ENCODE data around the gene PAK5. TPM values are rescaled to one million over a fixed set of nuclear protein-coding genes. Genes with fewer than 3 reads are reported as not detected.

PAK5 gene
- total RNA-seq, 2 donors from 2014 or later: 0.22 to 0.42 TPM

DNA sequence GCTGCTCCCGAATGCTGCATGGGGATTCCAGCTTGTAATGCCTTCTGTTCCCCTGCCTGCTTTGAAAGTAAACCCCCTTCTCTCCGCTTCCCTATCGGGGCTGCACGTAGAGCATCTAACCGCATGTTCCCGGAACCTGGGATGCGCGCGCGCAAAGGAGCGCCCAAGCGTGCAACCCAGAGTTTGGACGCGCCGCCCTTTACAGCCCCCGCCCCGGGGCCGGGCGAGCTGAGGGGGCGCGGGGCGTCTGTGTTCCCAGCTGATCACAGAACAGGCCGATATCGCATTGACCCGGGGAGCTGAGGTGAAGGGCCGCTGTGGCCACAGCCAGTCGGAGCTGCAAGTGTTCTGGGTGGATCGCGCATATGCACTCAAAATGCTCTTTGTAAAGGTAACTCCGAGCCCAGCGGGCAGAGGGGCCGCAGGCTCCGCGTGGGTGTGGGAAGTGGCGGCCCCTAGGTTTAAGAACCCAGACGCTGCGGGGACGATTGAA, 323.1 kb downstream of the PAK5 start:
- H3K9me3 ChIP-seq (ENCODE audit: control insufficient read depth, low read length): no peaks in the 10 kb centered on the region
- H3K27me3 ChIP-seq (ENCODE audit: control insufficient read depth, insufficient read depth, low read length, poor library complexity, severe bottlenecking): peaks cover 81% of the 10 kb centered on the region
- H3K4me3 ChIP-seq (ENCODE audit: low read length): peak overlapping the region; percentile 79
- peak; percentile 79 for DNase-seq
- no peaks in the 10 kb centered on the region for H3K36me3 ChIP-seq (ENCODE audit: control insufficient read depth, insufficient read depth, low read length)
- H3K9me3 Mint-ChIP-seq: no peaks in the 10 kb centered on the region
- H3K4me1 ChIP-seq (ENCODE audit: control insufficient read depth, insufficient read depth, low read length): peaks cover 11% of the 10 kb centered on the region
- H3K36me3 Mint-ChIP-seq (ENCODE audit: low read depth): no peaks in the 10 kb centered on the region
- peaks cover 91% of the 10 kb centered on the region for H3K27me3 Mint-ChIP-seq (ENCODE audit: insufficient read depth)
- peaks cover 20% of the 10 kb centered on the region for H3K4me1 Mint-ChIP-seq
- TF ChIP-seq, protein P1, sequence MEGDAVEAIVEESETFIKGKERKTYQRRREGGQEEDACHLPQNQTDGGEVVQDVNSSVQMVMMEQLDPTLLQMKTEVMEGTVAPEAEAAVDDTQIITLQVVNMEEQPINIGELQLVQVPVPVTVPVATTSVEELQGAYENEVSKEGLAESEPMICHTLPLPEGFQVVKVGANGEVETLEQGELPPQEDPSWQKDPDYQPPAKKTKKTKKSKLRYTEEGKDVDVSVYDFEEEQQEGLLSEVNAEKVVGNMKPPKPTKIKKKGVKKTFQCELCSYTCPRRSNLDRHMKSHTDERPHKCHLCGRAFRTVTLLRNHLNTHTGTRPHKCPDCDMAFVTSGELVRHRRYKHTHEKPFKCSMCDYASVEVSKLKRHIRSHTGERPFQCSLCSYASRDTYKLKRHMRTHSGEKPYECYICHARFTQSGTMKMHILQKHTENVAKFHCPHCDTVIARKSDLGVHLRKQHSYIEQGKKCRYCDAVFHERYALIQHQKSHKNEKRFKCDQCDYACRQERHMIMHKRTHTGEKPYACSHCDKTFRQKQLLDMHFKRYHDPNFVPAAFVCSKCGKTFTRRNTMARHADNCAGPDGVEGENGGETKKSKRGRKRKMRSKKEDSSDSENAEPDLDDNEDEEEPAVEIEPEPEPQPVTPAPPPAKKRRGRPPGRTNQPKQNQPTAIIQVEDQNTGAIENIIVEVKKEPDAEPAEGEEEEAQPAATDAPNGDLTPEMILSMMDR (conservative IDR thresholded peaks at IDR 0.05): no peak
- 4% methylated on average over 19 to 38 of the region's 38 CpGs for WGBS, 2 experiments (ENCODE audit: insufficient coverage in 1 of 2, insufficient read length in 1 of 2)
- no peak overlapping the region for H3K27ac ChIP-seq (ENCODE audit: low read depth, low read length)
- H3K4me3 Mint-ChIP-seq: peak overlapping the region; percentile 60
- H3K27ac Mint-ChIP-seq: no peak overlapping the region
- H3K9ac ChIP-seq (ENCODE audit: extremely low read depth, low read length, poor library complexity, severe bottlenecking): no peak overlapping the region

DNA sequence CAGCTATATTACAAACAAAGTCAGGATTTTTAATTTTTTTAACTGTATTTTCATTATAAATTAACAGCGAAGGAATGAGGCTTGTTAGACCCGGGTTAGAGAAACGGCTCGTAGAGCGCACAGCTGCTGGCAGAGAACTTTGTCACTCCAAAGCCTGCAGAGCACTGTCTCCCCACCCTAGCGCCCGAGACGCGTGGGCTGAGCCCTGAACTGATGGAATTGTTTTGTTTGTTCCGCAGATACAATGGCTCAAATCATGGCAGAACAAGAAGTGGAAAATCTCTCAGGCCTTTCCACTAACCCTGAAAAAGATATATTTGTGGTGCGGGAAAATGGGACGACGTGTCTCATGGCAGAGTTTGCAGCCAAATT, 323.7 kb downstream of the PAK5 start:
- no peak for DNase-seq
- H3K9ac ChIP-seq (ENCODE audit: extremely low read depth, low read length, poor library complexity, severe bottlenecking): no peak overlapping the region
- no peaks in the 10 kb centered on the region for H3K9me3 Mint-ChIP-seq
- 18 to 19% methylated on average over 9 to 13 of the region's 13 CpGs for WGBS, 2 experiments (ENCODE audit: insufficient coverage in 1 of 2, insufficient read length in 1 of 2)
- H3K27ac Mint-ChIP-seq: no peak overlapping the region
- no peak overlapping the region for H3K27ac ChIP-seq (ENCODE audit: low read depth, low read length)
- no peaks in the 10 kb centered on the region for H3K36me3 Mint-ChIP-seq (ENCODE audit: low read depth)
- peaks cover 91% of the 10 kb centered on the region for H3K27me3 Mint-ChIP-seq (ENCODE audit: insufficient read depth)
- H3K4me1 Mint-ChIP-seq: peaks cover 20% of the 10 kb centered on the region
- H3K4me1 ChIP-seq (ENCODE audit: control insufficient read depth, insufficient read depth, low read length): peaks cover 11% of the 10 kb centered on the region
- H3K36me3 ChIP-seq (ENCODE audit: control insufficient read depth, insufficient read depth, low read length): no peaks in the 10 kb centered on the region
- H3K9me3 ChIP-seq (ENCODE audit: control insufficient read depth, low read length): no peaks in the 10 kb centered on the region
- peaks cover 86% of the 10 kb centered on the region for H3K27me3 ChIP-seq (ENCODE audit: control insufficient read depth, insufficient read depth, low read length, poor library complexity, severe bottlenecking)
- peak overlapping the region; percentile 60 for H3K4me3 Mint-ChIP-seq
- H3K4me3 ChIP-seq (ENCODE audit: low read length): peak overlapping the region; percentile 79
- TF ChIP-seq, protein P1 (conservative IDR thresholded peaks at IDR 0.05): no peak

DNA sequence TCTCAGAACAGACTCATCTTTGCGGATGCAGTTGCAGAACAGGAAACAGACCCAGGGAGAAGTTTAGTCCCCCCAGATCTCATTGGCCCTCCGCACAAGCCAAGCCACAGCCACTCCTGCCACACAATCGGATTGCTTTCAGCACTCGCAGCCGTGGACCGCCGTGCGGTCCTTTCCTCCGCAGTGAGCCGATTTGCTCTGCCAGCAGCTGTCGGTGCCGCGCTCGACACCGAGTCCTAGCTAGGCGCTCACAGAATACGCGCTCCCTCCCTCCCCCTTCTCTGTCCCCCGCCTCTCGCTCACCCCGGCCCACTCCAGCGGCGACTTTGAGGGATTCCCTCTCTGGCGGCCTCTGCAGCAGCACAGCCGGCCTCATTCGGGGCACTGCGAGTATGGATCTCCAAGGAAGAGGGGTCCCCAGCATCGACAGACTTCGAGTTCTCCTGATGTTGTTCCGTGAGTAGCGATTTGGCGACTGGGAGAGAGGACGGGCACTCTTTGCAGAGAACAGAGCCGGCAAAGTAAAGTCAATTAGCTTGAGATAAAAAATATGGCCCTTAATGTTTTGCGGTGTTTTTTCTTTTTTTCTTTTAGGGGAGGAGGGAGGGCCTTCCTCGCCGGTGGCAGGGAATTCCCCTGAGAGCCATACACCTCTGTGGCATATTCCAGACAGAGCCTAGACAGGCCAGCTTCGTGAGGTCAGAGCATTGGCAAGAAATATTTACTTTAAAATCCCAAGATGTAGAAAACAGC, 324.2 kb downstream of the PAK5 start, which contains the start of gene LAMP5:
Gene LAMP5 (plus strand): TSS at position 130 of the 753 bp plus-strand sequence. CDS start 263 bp downstream, at position 393.
- Histone ChIP-seq H3K9me3 (ENCODE audit: control insufficient read depth, low read length) (no peaks in the 10 kb centered on the region), H3K27ac (ENCODE audit: low read depth, low read length) (no peak within 1 kb of the TSS), H3K36me3 (ENCODE audit: control insufficient read depth, insufficient read depth, low read length) (no peaks in the 10 kb centered on the region), H3K9ac (ENCODE audit: extremely low read depth, low read length, poor library complexity, severe bottlenecking) (no peak within 1 kb of the TSS), H3K27me3 (ENCODE audit: control insufficient read depth, insufficient read depth, low read length, poor library complexity, severe bottlenecking) (peaks cover 91% of the 10 kb centered on the region), H3K4me3 (ENCODE audit: low read length) (peak within 1 kb of the TSS; percentile 79), H3K4me1 (ENCODE audit: control insufficient read depth, insufficient read depth, low read length) (peaks cover 11% of the 10 kb centered on the region)
- TF ChIP-seq, protein P1 (conservative IDR thresholded peaks at IDR 0.05): no peak
- H3K27me3 Mint-ChIP-seq (ENCODE audit: insufficient read depth): peaks cover 91% of the 10 kb centered on the region
- 1% methylated on average over 16 to 38 of the region's 38 CpGs for WGBS, 2 experiments (ENCODE audit: insufficient coverage in 1 of 2, insufficient read length in 1 of 2)
- H3K4me3 Mint-ChIP-seq: peak within 1 kb of the TSS; percentile 60
- H3K27ac Mint-ChIP-seq: no peak within 1 kb of the TSS
- H3K9me3 Mint-ChIP-seq: no peaks in the 10 kb centered on the region
- peaks cover 20% of the 10 kb centered on the region for H3K4me1 Mint-ChIP-seq
- H3K36me3 Mint-ChIP-seq (ENCODE audit: low read depth): no peaks in the 10 kb centered on the region
- peak; percentile 92 for DNase-seq
